SK-N-DZ (cell line): ENCODE measurements around the gene P2RY8.
A peak's percentile ranks its signal among the peaks of the same experiment; 100 is the strongest.
"Not testable (repeated sequence)": the region's sequence is repeated elsewhere in the genome, so short reads cannot be mapped to it uniquely, and the experiment has no call there.

ENCODE experiments used
- DNase-seq: peaks from one replicate; pipeline ENCODE4 v3.0.0-alpha.2; 2015; ENCODE audit warnings: low spot score

Gene P2RY8

GRCh38 chrX:1520350-1520749 is 16.6 kb downstream of the P2RY8 start:
- DNase-seq = no peak

GRCh38 chrX:1519022-1519497 is 17.9 kb downstream of the P2RY8 start:
- no peak for DNase-seq

- DNase-seq = no peak
Measured at GRCh38 chrX:1518512-1518911, 18.5 kb downstream of the P2RY8 start.

- no peak for DNase-seq
Measured at GRCh38 chrX:1516596-1517104, 20.3 kb downstream of the P2RY8 start.

GRCh38 chrX:1511829-1512228 is 25.2 kb downstream of the P2RY8 start:
- no peak for DNase-seq

- DNase-seq = no peak
Measured at GRCh38 chrX:1511150-1511549, 25.8 kb downstream of the P2RY8 start.

GRCh38 chrX:1507511-1508463 is 29.2 kb downstream of the P2RY8 start:
- no peak for DNase-seq

- DNase-seq = no peak
Measured at GRCh38 chrX:1506916-1507315, 30.1 kb downstream of the P2RY8 start.

- DNase-seq = no peak
Measured at GRCh38 chrX:1502853-1503252, 34.1 kb downstream of the P2RY8 start.

GRCh38 chrX:1502241-1502640 is 34.7 kb downstream of the P2RY8 start:
- no peak for DNase-seq

- DNase-seq = no peak
Measured at GRCh38 chrX:1500701-1501624, 36.0 kb downstream of the P2RY8 start.

GRCh38 chrX:1496076-1496475 is 40.9 kb downstream of the P2RY8 start:
- no peak for DNase-seq

GRCh38 chrX:1493877-1494510 is 43.0 kb downstream of the P2RY8 start:
- DNase-seq = peak; percentile 15

GRCh38 chrX:1493412-1493811 is 43.6 kb downstream of the P2RY8 start:
- DNase-seq = no peak

GRCh38 chrX:1492421-1493012 is 44.5 kb downstream of the P2RY8 start:
- no peak for DNase-seq

GRCh38 chrX:1491851-1492349 is 45.1 kb downstream of the P2RY8 start:
- DNase-seq = peak; percentile 16

GRCh38 chrX:1491248-1491647 is 45.7 kb downstream of the P2RY8 start:
- DNase-seq = not testable (repeated sequence)

- DNase-seq = not testable (repeated sequence)
Measured at GRCh38 chrX:1490723-1491122, 46.3 kb downstream of the P2RY8 start.

- DNase-seq = not testable (repeated sequence)
Measured at GRCh38 chrX:1489354-1489753, 47.6 kb downstream of the P2RY8 start.

GRCh38 chrX:1488745-1489144 is 48.2 kb downstream of the P2RY8 start:
- no peak for DNase-seq

- DNase-seq = no peak
Measured at GRCh38 chrX:1488141-1488540, 48.8 kb downstream of the P2RY8 start.
